GM23338 (cell line): ENCODE measurements around the gene MAPK6.
"Not testable (repeated sequence)": the region's sequence is repeated elsewhere in the genome, so short reads cannot be mapped to it uniquely, and the experiment has no call there.

Experiments
- CREB1 ChIP-seq: fragments of 250-450 bp; sonication (Bioruptor Pico); IDR thresholded peaks from 2 replicates; pipeline ENCODE4 v1.5.0; 2020; ENCODE audit warnings: low read depth, mild to moderate bottlenecking, moderate library complexity
- CTCF ChIP-seq, 2 experiments: fragments of 200-600 bp in 1 of 2; sonication (generic) in 1 of 2; conservative IDR thresholded peaks; 2 replicates each; pipeline versions ENCODE4 v1.5.1 to v1.6.1; 2016 to 2017; ENCODE audit warnings: antibody characterized with exemption in 2 of 2, low read depth in 2 of 2, mild to moderate bottlenecking in 2 of 2, moderate library complexity in 1 of 2
- EZH2 ChIP-seq: fragments of 200-600 bp; sonication (generic); IDR thresholded peaks from one replicate; pipeline ENCODE4 v1.8.0; 2017; ENCODE audit warnings: antibody characterized with exemption, mild to moderate bottlenecking, low read depth; ENCODE audit not compliant: unreplicated experiment
- EZH2phosphoT487 ChIP-seq: fragments of 200-600 bp; sonication (generic); IDR thresholded peaks from one replicate; pipeline ENCODE4 v1.8.1; 2018; ENCODE audit warnings: antibody characterized with exemption; ENCODE audit not compliant: unreplicated experiment
- POLR2AphosphoS5 ChIP-seq: IDR thresholded peaks from 2 replicates; pipeline ENCODE4 v1.6.1; 2016; ENCODE audit warnings: antibody characterized with exemption, low read depth
- REST ChIP-seq: IDR thresholded peaks from one replicate; pipeline ENCODE4 v1.6.1; 2018; ENCODE audit warnings: antibody characterized with exemption; ENCODE audit not compliant: unreplicated experiment
- ZNF331 ChIP-seq: fragments of 250-450 bp; sonication (Bioruptor Pico); IDR thresholded peaks from 2 replicates; pipeline ENCODE4 v1.5.0; 2020; ENCODE audit warnings: low read depth, mild to moderate bottlenecking, moderate library complexity

GRCh38 chr15:52003089-52003488 lies 15.9 kb upstream of the MAPK6 start:
- not testable (repeated sequence) for TF ChIP-seq CTCF (conservative IDR thresholded peaks at IDR 0.05; ENCODE audit: low read depth in 2 of 2); CREB1; EZH2phosphoT487; EZH2; REST; ZNF331 (CRISPR knock-in tag); POLR2AphosphoS5
